Heart right ventricle (tissue), 16 donors: ENCODE data around the gene RBFOX1. TPM values are rescaled to one million over a fixed set of nuclear protein-coding genes. Genes with fewer than 3 reads are reported as not detected.

ENCODE experiments used
- ATAC-seq, 8 donors: fragments of 200-7000 bp; cut with Tn5 transposase; one replicate each; pipeline ENCODE4 v1.9.1; 2020; ENCODE audit warnings: mild to moderate bottlenecking in 8 of 8, moderate library complexity in 8 of 8, moderate number of reproducible peaks in 1 of 8
- DNase-seq, 2 donors: peaks; one replicate each; pipeline ENCODE4 v3.0.0-alpha.2; 2020
- H3K27ac ChIP-seq, 10 donors: fragments of 200-600 bp; sonication (generic) in 2 of 10; one replicate each; pipeline versions ENCODE4 v1.5.0 to v1.8.0; 2020 to 2022; ENCODE audit warnings: mild to moderate bottlenecking in 3 of 10
- H3K27me3 ChIP-seq, 7 donors: fragments of 200-600 bp; one replicate each; pipeline ENCODE4 v1.8.0; 2021 to 2022; ENCODE audit warnings: mild to moderate bottlenecking in 2 of 7
- H3K36me3 ChIP-seq, 9 donors: fragments of 200-600 bp; sonication (generic) in 1 of 9; one replicate each; pipeline versions ENCODE4 v1.5.0 to v1.8.0; 2020 to 2022; ENCODE audit warnings: mild to moderate bottlenecking in 2 of 9
- H3K4me1 ChIP-seq, 9 donors: fragments of 200-600 bp; sonication (generic) in 1 of 9; one replicate each; pipeline versions ENCODE4 v1.5.0 to v1.8.0; 2020 to 2022; ENCODE audit warnings: mild to moderate bottlenecking in 4 of 9
- H3K4me3 ChIP-seq, 10 donors: fragments of 200-600 bp; sonication (generic) in 2 of 10; one replicate each; pipeline versions ENCODE4 v1.5.0 to v1.8.0; 2020 to 2022; ENCODE audit warnings: mild to moderate bottlenecking in 7 of 10, moderate library complexity in 2 of 10
- H3K9me3 ChIP-seq, 11 donors: fragments of 200-600 bp in 10 of 11; sonication (generic) in 2 of 11; one replicate each; pipeline versions ENCODE4 v1.5.0 to v1.8.0; 2013 to 2022; ENCODE audit warnings: mild to moderate bottlenecking in 2 of 11, control low read depth in 1 of 11, moderate library complexity in 1 of 11
- CTCF ChIP-seq, 9 donors: fragments of 200-600 bp; sonication (generic) in 2 of 9; IDR thresholded peaks; one replicate each; pipeline versions ENCODE4 v1.5.0 to v1.8.0; 2021 to 2022; ENCODE audit warnings: antibody characterized with exemption in 9 of 9, mild to moderate bottlenecking in 5 of 9, moderate library complexity in 1 of 9
- WGBS, 2 donors: extraction: QIAGEN DNeasy Blood & Tissue Kit; methylation state at CpG; one replicate each; pipeline ENCODE4 v1.1.7; 2013; ENCODE audit warnings: inconsistent platforms in 1 of 2; 5-methylcytosine and 5-hydroxymethylcytosine counted together
- intact Hi-C, 10 donors: fragments of 100-400 bp; cut with DNase I; formaldehyde crosslinking; loops; one replicate each; pipeline versions ENCODE4 v1.11.1 to v1.14.2; 2022
- polyA plus RNA-seq, 2 donors: library from polyadenylated mRNA; stranded (reverse); fragments of 200-250 nt; gene quantifications; one replicate each; pipeline ENCODE4 v1.2.3, GENCODE V29; 2013
- total RNA-seq, 10 donors: library from RNA; stranded (reverse); fragmentation: NEBNext Ultra II Directional in 3 of 10; extraction: Animal tissue kit (Norgen Biotek cat#: 25700) in 3 of 10; gene quantifications; one replicate each; pipeline versions ENCODE4 v1.2.1 to v1.2.4, GENCODE V29; 2021 to 2023
- donor health status: Arrhythmogenic right ventricular cardiomyopathy.
- donor health status: ischemic (EF 13 %, LVEDD 7.1; RV severe dilation, severe dysfunction).
- donor health status: healthy with polysubstance abuse.
- donor health status: DM: no; HTN: yes; CAD: no.
- donor health status: DM: no; HTN: no; CAD: no.
- donor health status: ischemic (EF 25% LVEDD 6.9; RV normal size, moderate dysfunction).
- donor health status: ischemic (EF 25% LVEDD 5.7; RV mildly dilated, moderate dysfunction).
- donor health status: healthy.
- donor health status: DM: yes; HTN: yes; CAD: no.
- donor health status: Ischemic cardiomyopathy.
- donor health status: ischemic (EF 35%, LVEDD 5.7; RV mildly dilated, moderate dysfunction).
- donor health status: nonischemic (EF 11% LVEDD 7.7; RV severe dilation, severe dysfunction).
- donor health status: DM: yes; HTN: yes; CAD: no.
- donor health status: PGD.
- donor health status: ischemic (EF 29% LVEDD 5.4; RV normal size, mild dysfunction).
- donor health status: nonischemic (EF 23%, LVEDD 6.1; RV moderate dilation, normal function).

RBFOX1 gene
- total and polyA plus RNA-seq, 12 donors, result 11.1 to 82.9 (median 53.4) TPM

DNA sequence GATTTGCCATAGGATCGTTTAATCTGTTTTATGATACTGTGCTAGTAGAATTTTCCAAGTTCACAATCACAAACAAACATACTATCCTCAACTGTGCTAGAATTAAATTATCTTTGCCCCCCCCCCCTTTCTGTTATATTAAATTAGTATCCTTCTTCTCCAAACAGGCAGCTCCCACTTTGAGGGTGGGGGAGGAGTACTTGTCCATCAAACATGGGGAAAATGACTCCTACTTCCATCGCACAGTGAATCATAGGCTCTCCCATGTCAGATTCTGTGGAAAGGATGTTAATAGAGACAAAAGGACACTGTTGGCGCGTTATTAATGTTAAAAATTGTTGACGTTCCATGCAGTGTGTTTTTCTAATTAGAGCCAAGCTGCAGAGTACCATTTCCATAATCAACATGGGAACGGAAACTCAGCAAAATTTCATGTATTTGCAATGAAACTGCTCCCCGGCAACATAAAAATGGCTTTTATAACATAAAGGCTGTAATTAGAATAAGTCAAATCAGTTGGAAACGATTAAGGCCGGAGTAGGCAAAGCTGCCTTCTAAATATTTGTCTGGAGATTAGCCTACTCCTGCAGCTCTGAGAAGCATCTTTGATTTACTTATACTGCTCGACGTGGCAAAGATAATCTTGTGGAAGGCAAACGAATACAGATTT is 104.6 kb downstream of the RBFOX1 start:
- Histone ChIP-seq H3K36me3 (no peaks in the 10 kb centered on the region), H3K9me3 (no peaks in the 10 kb centered on the region), H3K4me1 (peaks cover 0 to 4% (median 0%) of the 10 kb centered on the region in 9 donors), H3K4me3 (no peak overlapping the region), H3K27me3 (no peaks in the 10 kb centered on the region), H3K27ac (no peak overlapping the region)
- ATAC-seq, result no peak
- TF ChIP-seq CTCF (IDR thresholded peaks at IDR 0.05), result no peak
- intact Hi-C loops, result no loop called here
- no peak for DNase-seq
- 61 to 64% methylated on average over 12 of the region's 12 CpGs for WGBS, 2 donors

DNA sequence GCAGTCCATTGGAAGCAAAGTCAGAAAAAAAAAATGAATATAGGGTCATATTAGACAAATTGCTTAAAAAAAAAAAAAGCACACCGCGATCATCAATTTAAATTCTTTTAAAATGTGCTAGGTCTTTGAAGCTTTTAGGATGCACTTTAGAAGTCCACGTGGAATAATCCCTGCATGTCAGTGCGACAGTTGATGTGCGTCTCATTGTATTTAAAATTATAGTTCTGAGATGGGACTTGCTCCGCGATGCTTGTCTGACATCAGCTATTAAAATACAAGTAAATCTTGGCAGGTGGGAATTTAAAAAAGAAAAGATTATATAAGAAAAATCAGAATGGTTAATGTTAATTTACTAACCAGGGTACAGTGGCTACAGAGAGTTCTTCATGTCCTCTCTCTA is 105.2 kb downstream of the RBFOX1 start:
- no peak for TF ChIP-seq CTCF (IDR thresholded peaks at IDR 0.05)
- Histone ChIP-seq H3K27ac (no peak overlapping the region), H3K4me1 (peaks cover 0 to 4% (median 0%) of the 10 kb centered on the region in 9 donors), H3K4me3 (no peak overlapping the region), H3K9me3 (no peaks in the 10 kb centered on the region), H3K27me3 (no peaks in the 10 kb centered on the region), H3K36me3 (no peaks in the 10 kb centered on the region)
- ATAC-seq (no peak), DNase-seq (no peak)
- intact Hi-C loops, result no loop called here
- 92 to 94% methylated on average over 7 of the region's 7 CpGs for WGBS, 2 donors

- intact Hi-C loops, result no loop called here
- no peak overlapping the region for H3K27ac ChIP-seq
- ATAC-seq (no peak), DNase-seq (no peak)
- WGBS, 2 donors, result 83 to 88% methylated on average over 5 of the region's 5 CpGs
- H3K27me3 ChIP-seq, result no peaks in the 10 kb centered on the region
- no peaks in the 10 kb centered on the region for H3K36me3 ChIP-seq
- TF ChIP-seq CTCF (IDR thresholded peaks at IDR 0.05), result no peak
- H3K4me1 ChIP-seq, result peaks cover 0 to 4% (median 0%) of the 10 kb centered on the region in 9 donors
- no peaks in the 10 kb centered on the region for H3K9me3 ChIP-seq
- H3K4me3 ChIP-seq, result no peak overlapping the region
These were observed 106.0 kb downstream of the RBFOX1 start for GRCh38 chr16:7438601-7439000.

DNA sequence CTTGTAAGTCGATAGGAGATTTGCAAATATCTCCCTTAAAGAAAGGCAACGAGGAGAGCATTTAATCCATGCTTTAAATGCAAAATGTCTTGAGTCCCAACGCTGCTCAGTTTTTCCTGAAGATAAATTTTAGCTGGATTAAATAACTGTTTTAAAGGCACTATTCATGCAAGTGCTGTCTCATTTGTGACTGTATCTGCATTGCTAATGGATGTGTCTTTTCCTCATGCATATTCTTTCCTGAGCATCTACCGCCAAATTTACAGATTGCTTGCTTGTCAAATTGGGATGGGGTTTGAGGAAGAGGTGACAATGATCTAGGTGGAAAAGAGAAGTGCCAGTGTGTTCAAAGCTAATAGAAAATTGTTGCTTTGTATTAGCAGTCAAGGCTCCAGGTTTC is 106.9 kb downstream of the RBFOX1 start:
- no peak for TF ChIP-seq CTCF (IDR thresholded peaks at IDR 0.05)
- Histone ChIP-seq H3K27ac (no peak overlapping the region), H3K4me3 (no peak overlapping the region), H3K9me3 (no peaks in the 10 kb centered on the region), H3K36me3 (no peaks in the 10 kb centered on the region), H3K27me3 (no peaks in the 10 kb centered on the region), H3K4me1 (peaks cover 0 to 7% (median 0%) of the 10 kb centered on the region in 9 donors)
- intact Hi-C loops, result no loop called here
- WGBS, 2 donors, result 62 to 67% methylated on average over 4 of the region's 4 CpGs
- ATAC-seq, result no peak
- DNase-seq, result no peak
